BJ (cell line): ENCODE measurements around the gene ERICH3. TPM values are rescaled to one million over a fixed set of nuclear protein-coding genes. Genes with fewer than 3 reads are reported as not detected.
A peak's percentile ranks its signal among the peaks of the same experiment; 100 is the strongest.

ENCODE experiments used
- CTCF ChIA-PET: fragments of 350-600 bp; formaldehyde crosslinking; extraction: SDS; loops from one replicate; lab custom pipeline; 2021; ENCODE audit warnings: antibody characterized with exemption, inconsistent platforms; lab: Yijun Ruan, JAX
- POLR2A ChIA-PET: fragments of 300-600 bp; sonication (Branson Sonifier 250); formaldehyde crosslinking; extraction: SDS; loops from one replicate; lab custom pipeline; 2021; ENCODE audit warnings: antibody characterized with exemption; lab: Charles Lee
- DNase-seq: peaks from one replicate; pipeline ENCODE4 v3.0.0-alpha.2; 2011; ENCODE audit warnings: low read depth
- H3K27me3 ChIP-seq: 2 replicates; pipeline ENCODE4 v1.6.0; 2011; ENCODE audit warnings: low read length; ENCODE audit not compliant: control insufficient read depth, insufficient read depth
- H3K36me3 ChIP-seq: 2 replicates; pipeline ENCODE4 v1.5.1; 2011; ENCODE audit warnings: low read length; ENCODE audit not compliant: control insufficient read depth, insufficient read depth
- H3K4me3 ChIP-seq: 2 replicates; pipeline ENCODE4 v1.5.1; 2011; ENCODE audit warnings: low read depth, mild to moderate bottlenecking, control low read depth, low read length
- polyA minus RNA-seq: library from RNA; depleted of rRNA, polyadenylated mRNA; stranded (reverse); fragments of >200 nt; gene quantifications from 2 replicates; pipeline ENCODE4 v1.2.3, GENCODE V29; 2011; rRNA and poly(A)+ RNA removed
- polyA plus RNA-seq: library from polyadenylated mRNA; depleted of rRNA; stranded (reverse); fragments of >200 nt; gene quantifications from 2 replicates; pipeline ENCODE4 v1.2.3, GENCODE V29; 2011; rRNA removed
- TF ChIP-seq, protein P1 (sequence below): IDR thresholded peaks from 2 replicates; pipeline ENCODE4 v1.5.1; 2011; ENCODE audit warnings: low read depth, mild to moderate bottlenecking, control low read depth, inconsistent platforms, low read length, moderate library complexity; ENCODE audit not compliant: insufficient read depth

The ERICH3 gene, protein sequence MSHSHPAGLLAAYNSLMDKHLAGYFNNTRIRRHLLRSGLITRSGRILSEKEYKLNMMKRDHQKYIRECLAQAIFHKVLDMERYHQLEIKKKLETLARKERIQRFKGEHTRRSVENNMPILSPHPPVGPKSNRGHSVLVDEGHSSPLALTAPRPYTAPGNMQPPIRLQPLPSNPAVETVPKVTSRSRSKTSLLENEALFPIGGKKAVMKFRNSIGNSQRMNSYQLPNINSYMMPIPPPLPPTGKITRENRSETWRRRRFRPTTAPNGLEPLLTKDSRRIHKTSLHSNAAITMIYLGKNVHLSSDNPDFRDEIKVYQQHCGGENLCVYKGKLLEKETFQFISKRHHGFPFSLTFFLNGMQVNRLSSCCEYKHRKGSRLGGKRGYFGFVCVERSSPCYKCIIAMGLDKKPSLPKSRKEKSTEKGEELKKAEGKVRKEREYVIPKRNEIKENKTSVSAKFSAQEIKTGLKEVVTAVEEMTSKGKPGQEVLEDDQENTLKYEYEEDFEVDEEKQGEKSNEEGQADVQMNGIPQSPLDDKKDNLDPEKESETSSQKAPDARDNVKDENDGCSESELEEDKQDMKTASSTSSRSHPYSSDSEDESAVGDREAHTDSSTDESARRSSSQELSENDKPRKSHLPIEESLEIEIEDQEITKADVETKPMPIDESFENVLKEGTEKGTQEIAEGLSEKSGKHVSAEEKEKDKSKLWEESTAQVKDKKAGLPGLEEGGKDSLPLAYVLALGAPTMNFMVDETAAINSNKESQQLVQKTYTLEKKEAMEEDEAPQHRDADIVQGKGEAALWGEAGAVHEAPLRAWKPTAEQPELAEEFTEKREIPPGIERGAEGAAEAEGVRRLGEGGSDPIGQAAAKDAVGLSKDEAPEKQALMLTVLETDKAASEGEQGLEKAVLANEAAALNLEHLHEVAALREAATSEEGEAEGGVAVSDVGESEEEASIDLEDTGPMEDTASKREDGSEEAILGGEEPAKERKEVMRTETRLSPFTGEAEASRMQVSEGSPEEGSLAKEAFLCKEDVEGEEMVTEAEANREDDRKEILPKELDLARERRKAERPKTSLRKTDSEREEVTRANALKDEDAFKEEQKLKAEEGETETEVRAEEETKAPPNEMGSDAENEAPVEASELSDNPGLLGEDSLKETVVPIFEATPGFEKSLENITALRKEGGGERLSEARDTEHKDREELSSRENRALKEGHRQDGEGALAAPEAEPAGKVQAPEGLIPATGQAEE (N-terminal part only)
- not detected in 2 replicates for polyA plus RNA-seq
- not detected in 2 replicates for polyA minus RNA-seq

DNA sequence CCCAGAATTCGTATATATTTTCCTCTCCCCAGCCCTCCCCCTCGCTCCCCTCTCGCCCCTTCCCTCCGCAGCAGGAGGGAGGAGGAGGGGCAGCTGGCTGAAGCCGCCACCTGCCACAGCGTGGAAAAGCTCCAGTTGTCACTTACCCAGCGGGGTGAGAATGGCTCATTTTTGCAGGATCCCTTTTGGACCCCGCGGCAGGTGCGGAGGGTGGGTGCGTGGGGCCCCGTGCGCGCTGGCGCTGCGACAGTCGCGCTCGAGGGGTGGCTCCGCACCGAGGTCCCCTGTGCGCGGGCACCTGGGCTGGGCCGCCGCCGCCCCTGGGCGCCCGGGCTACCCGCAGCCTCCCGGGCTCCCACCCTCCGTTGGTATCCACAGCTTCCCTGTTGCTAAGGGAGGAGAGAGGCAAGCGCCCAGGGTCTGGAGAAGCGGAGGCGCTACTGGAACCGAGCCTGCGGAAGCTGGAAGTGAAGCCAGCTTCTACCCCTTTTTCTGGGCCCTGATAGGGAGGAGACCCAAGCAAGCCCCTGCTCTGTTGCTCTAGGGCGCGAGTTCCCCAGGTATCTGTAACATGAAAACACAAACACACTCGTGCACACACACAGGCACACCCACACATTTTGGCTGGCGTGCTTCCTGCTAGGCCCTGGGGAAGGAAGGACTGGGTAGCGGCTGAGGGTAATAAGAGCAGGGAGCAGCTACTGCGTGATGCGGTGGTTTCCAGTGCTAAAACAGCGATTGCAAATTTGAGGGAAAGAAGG lies at the start of gene ERICH3:
TSS of gene ERICH3 (minus strand) at position 442 of the 761 bp plus-strand sequence. CDS start at position 169, 273 bp downstream.
- ChIA-PET CTCF (interaction anchor here (2.4 kb wide), 1 partner anchor 16 kb away, joined by 9 read pairs; no protein-coding TSS in a partner anchor), POLR2A (no interaction called here)
- TF ChIP-seq, protein P1, sequence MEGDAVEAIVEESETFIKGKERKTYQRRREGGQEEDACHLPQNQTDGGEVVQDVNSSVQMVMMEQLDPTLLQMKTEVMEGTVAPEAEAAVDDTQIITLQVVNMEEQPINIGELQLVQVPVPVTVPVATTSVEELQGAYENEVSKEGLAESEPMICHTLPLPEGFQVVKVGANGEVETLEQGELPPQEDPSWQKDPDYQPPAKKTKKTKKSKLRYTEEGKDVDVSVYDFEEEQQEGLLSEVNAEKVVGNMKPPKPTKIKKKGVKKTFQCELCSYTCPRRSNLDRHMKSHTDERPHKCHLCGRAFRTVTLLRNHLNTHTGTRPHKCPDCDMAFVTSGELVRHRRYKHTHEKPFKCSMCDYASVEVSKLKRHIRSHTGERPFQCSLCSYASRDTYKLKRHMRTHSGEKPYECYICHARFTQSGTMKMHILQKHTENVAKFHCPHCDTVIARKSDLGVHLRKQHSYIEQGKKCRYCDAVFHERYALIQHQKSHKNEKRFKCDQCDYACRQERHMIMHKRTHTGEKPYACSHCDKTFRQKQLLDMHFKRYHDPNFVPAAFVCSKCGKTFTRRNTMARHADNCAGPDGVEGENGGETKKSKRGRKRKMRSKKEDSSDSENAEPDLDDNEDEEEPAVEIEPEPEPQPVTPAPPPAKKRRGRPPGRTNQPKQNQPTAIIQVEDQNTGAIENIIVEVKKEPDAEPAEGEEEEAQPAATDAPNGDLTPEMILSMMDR = no peak
- Histone ChIP-seq H3K4me3 (peak within 1 kb of the TSS; percentile 10), H3K36me3 (no peaks in the 10 kb centered on the region), H3K27me3 (peaks cover 3% of the 10 kb centered on the region; the same call in 1 of the 2 replicates)
- DNase-seq = no peak

DNA sequence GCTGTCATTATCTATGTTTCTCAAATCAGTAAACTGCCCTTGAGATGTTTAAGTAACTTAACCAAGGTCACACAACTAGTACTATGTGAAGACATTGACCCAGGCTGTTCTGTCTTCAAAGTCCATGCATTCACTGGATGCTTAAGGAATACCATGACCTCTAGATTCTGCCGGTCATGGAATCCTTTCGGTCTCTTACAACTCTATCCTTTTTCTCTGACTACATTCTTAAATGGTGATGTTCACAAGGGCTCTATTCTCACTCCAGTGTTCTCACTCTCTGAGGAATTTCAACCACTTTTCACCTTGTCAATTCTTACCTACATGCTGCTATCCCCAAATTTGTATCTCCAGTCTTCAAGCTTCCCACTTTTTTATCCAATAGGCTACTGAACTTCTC lies 44.0 kb upstream of the ERICH3 start:
- no peaks in the 10 kb centered on the region for H3K27me3 ChIP-seq
- POLR2A ChIA-PET = no interaction called here
- no peak for DNase-seq
- CTCF ChIA-PET = no interaction called here
- H3K4me3 ChIP-seq = no peak overlapping the region
- TF ChIP-seq, protein P1 = no peak
- H3K36me3 ChIP-seq = 0 out of 2 replicates have a peak, but pooled peaks cover 3% of the 10 kb centered on the region

DNA sequence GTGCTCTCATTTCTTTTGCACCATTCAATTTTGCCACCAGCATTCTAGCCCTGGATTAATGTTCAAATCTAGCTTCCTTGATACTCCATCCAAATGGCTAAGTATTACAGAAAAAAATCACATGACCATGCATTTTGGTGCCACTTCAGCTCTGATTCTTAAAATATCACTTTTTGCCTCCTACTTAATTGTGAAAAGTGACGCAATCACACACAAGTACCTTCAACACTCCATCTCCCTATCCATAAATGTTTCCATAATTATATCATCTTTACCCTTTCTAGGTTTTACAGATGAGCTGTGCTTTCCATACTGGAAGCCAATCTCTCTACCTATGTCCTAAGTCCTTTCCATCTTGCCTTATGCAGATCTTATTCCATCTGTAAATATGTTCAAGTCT lies 43.2 kb upstream of the ERICH3 start:
- Histone ChIP-seq H3K36me3 (0 out of 2 replicates have a peak, but pooled peaks cover 3% of the 10 kb centered on the region), H3K27me3 (no peaks in the 10 kb centered on the region), H3K4me3 (no peak overlapping the region)
- ChIA-PET CTCF (no interaction called here), POLR2A (no interaction called here)
- TF ChIP-seq, protein P1 = no peak
- DNase-seq = no peak

DNA sequence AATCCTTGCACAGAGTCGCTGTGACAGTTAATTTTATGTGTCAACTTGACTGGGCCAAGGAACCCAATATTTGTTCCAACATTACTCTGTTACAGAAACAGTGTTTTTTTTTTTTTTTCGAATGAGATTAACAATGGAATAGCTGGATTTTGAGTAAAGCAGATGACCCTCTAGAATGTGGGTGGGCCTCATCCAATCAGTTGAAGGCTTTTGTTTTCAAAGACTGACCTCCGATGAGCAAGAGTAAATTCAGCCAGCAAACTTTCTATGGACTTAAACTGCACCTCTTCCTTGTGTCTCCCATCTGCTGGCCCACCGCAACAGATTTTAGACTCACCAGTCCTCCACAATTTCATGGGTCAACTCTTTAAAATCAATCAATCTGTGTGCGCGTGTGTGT lies 42.2 kb upstream of the ERICH3 start:
- H3K27me3 ChIP-seq = no peaks in the 10 kb centered on the region
- ChIA-PET POLR2A (no interaction called here), CTCF (interaction anchor here (1.7 to 2.2 kb wide), 2 partner anchors 10 to 17 kb away, joined by 4 to 6 read pairs; partner anchors contain the start of genes CRYZ and TYW3)
- H3K36me3 ChIP-seq = 0 out of 2 replicates have a peak, but pooled peaks cover 2% of the 10 kb centered on the region
- H3K4me3 ChIP-seq = no peak overlapping the region
- DNase-seq = no peak
- TF ChIP-seq, protein P1 = no peak
